ENCODE measurements around the gene TFF3. TPM values are rescaled to one million over a fixed set of nuclear protein-coding genes. Genes with fewer than 3 reads are reported as not detected.

TFF3 gene
- total RNA-seq, 2 experiments from 2014 or later: not detected

DNA sequence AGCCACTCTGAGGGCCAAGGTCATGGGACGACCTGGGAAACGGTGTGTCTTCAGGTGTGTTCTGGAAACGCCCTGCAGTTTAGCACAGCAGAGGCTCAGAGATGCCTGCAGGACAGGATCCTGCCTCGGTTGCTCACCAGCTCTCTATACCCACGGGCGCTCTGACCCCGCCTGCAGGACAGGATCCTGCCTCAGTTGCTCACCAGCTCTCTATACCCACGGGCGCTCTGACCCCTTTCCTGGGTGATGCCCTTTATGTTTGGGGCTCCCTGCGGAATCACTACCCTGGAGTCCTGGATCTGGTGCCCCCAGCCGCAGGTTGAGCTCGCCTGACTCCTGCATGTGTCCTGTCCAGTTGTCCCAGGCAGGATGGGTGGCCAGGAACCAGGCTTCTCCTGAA is 32.5 kb downstream of the TFF3 start:
- ATAC-seq: no peak
- Mint-ChIP-seq H3K4me3 (no peak overlapping the region), H3K9me3 (ENCODE audit: low read depth) (no peaks in the 10 kb centered on the region), H3K4me1 (peaks cover 14% of the 10 kb centered on the region), H3K27me3 (no peaks in the 10 kb centered on the region), H3K36me3 (no peaks in the 10 kb centered on the region), H3K27ac (no peak overlapping the region)
- CTCF ChIA-PET: no interaction called here
- no peak for DNase-seq

DNA sequence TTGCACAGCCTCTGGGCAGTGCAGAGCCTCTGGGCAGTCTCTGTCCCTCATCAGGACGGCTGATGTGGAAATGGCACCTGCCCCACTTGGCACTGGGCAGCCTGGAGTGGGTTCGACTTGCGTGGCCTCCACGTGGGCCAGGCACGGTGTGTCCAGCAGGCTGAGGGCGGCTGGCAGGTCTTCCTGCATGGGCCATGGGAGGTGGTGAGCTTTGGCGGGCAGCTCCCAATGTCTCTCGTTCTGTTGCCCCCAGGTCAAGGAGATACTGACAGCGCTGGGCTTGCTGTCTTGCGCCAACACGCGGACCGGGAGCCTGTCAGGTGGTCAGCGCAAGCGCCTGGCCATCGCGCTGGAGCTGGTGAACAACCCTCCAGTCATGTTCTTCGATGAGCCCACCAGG is 33.2 kb downstream of the TFF3 start:
- Mint-ChIP-seq H3K36me3 (no peaks in the 10 kb centered on the region), H3K9me3 (ENCODE audit: low read depth) (no peaks in the 10 kb centered on the region), H3K4me1 (peaks cover 12% of the 10 kb centered on the region), H3K27me3 (no peaks in the 10 kb centered on the region), H3K4me3 (no peak overlapping the region), H3K27ac (no peak overlapping the region)
- DNase-seq: no peak
- CTCF ChIA-PET: no interaction called here
- no peak for ATAC-seq

DNA sequence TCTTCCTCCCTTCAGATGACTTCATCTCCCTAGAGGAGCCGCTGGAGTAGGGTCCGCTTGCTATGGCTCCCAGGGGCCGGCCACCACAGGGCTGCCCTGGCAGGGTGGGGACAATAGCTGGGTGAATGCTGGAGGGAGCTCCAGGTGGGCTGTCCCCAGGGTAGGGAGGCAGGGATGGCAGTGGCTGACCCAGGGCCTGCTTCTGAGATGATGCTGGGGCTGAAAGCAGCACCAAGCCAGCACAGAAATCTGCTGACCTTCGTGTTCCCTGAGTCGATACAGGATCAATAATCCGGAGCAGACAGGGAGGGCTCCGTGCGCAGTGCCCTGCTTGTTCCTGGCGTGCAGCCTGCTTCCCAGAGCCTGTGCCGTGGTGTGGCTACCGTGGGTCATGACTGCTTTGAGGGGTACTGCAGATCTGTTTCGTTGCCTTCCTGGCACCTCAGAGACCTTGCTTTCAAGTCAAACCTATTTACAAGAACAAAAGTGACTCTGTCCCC is 34.0 kb downstream of the TFF3 start:
- Mint-ChIP-seq H3K9me3 (ENCODE audit: low read depth) (no peaks in the 10 kb centered on the region), H3K36me3 (no peaks in the 10 kb centered on the region), H3K27me3 (no peaks in the 10 kb centered on the region), H3K27ac (no peak overlapping the region), H3K4me3 (no peak overlapping the region), H3K4me1 (peaks cover 5% of the 10 kb centered on the region)
- DNase-seq (no peak), ATAC-seq (no peak)
- CTCF ChIA-PET: interaction anchor here (1.0 to 2.7 kb wide), 2 partner anchors 15 to 22 kb away, joined by 3 to 12 read pairs; no protein-coding TSS in a partner anchor

DNA sequence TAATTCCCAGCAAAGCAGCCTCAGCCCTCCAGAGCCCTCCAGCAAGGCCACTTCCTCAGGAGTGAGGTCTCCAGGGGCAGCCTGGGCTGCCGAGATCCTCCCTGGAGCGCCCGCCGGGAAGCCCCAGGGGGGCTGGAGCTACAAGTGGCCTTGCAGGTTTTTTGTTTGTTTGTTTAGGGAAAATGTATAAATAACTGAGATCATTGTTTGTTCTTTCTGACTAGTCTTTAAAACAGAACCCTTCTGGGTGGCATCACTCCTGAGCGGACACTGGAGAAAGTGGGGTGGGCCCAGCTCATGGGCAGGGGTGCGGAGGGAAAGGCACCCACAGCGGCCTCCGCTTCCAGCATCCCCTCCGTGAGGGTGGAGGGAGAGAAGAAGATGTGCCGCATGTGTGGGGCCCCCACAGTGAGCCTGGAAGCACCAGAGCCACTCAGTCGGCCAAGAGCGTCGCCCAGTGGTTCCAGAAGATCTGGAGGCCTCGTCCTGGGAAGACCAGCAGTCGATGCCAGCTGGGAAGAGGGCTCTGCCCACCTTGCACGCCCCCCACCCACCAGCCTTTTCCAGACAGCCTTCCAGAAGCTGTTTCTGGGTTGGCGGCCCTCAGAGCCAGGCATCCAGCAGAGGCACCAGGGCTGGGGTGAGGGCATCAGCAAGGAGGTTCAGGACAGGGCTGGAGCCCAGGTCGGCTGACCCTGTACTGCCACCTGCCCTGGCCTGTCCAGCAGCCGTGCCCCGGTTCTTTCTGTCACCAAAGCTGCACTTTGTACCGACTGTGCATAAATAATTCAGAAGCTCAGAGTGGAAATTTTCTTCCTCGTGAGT is 34.6 kb downstream of the TFF3 start:
- DNase-seq (no peak), ATAC-seq (no peak)
- Mint-ChIP-seq H3K27me3 (no peaks in the 10 kb centered on the region), H3K4me3 (no peak overlapping the region), H3K36me3 (no peaks in the 10 kb centered on the region), H3K27ac (no peak overlapping the region), H3K4me1 (no peaks in the 10 kb centered on the region), H3K9me3 (ENCODE audit: low read depth) (no peaks in the 10 kb centered on the region)
- CTCF ChIA-PET: interaction anchor here (1.0 to 2.7 kb wide), 3 partner anchors 15 to 135 kb away, joined by 3 to 12 read pairs (median 3); no protein-coding TSS in a partner anchor

DNA sequence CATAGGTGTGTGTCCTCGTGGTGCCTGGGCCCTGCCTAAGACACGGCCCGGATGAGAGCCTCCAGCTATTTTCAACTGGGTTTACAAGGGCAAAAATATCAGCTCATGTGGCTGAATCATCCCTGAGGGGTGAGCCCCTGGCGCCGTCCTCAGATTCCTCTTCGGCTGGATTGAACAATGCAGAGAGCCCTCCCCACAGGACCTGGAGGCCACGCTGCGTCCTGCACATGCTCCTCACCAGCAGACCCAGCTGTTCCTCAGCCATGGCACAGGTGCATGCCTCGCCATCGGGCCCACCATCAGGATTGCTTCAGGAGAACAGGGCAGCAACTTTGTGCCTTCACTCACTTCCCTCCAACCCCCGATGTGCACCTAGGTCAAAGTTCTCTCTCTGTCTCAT is 35.3 kb downstream of the TFF3 start:
- CTCF ChIA-PET: interaction anchor here (1.1 to 2.7 kb wide), 3 partner anchors 21 to 134 kb away, joined by 3 to 12 read pairs (median 3); no protein-coding TSS in a partner anchor

DNA sequence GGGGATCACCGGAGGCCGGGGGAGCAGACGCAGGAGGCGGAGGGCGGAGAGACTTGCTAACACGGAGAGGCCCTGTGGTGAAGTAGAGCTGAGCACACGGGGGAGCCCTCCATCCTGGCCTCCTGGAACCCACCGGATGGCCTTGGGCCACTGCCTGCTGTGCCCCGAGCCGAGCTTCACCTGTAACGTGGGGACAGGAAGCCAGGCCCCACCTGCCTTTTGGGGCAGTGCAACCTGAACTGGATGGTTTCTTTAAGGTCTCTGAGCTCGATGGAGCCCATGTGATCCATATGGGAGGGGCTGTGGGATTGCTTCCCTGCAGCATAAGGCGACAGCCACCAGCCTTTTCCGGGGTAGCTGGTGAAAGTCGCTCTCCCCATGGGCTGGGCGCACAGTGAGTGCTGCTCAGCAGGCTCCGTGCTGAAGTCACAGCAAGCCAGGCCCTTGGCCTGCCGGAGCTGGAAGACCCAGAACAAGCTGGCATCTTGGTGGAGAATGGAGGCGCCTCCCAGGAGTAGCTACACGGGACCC is 35.8 kb downstream of the TFF3 start:
- no peaks in the 10 kb centered on the region for H3K9me3 Mint-ChIP-seq (ENCODE audit: low read depth)
- no peak for DNase-seq

More for the DNA sequence above, 35.3 kb downstream of the TFF3 start:
- H3K4me1 Mint-ChIP-seq: no peaks in the 10 kb centered on the region
- H3K27me3 Mint-ChIP-seq: no peaks in the 10 kb centered on the region
- no peak overlapping the region for H3K4me3 Mint-ChIP-seq
- no peaks in the 10 kb centered on the region for H3K36me3 Mint-ChIP-seq
- H3K9me3 Mint-ChIP-seq (ENCODE audit: low read depth): no peaks in the 10 kb centered on the region
- DNase-seq: no peak
- ATAC-seq: no peak
- no peak overlapping the region for H3K27ac Mint-ChIP-seq

DNA sequence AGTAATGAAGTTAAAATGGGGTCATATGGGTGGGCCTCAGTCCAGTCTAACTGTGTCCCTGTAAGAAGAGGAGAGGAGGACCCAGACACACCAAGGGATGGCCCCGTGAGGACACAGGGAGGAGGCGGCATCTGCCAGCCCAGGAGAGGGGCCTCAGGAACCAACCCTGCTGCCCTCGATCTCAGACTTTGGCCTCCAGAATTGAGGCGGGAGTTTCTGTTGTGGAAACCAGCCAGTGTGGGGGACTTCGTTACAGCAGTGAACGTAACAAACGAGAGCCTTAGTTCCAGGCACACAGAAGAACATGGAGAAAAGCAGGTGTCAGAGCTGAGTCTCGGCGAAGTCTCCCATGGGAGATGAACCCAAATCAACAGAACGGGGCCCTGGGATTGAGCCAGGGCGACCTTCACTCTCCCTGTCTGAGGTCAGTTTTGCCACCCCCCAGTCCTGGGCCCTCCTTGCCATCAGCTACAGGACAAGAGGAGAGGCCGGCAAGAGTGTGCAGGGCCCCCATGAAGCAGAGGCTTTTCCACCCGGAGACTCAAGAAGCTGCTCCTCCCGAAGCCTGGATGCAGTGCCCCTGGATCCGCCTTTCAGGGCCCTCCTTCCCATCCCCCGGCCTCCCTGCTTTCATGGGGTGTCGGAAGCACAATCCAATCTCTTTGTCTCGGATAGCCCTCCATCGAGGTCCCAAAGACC is 36.6 kb downstream of the TFF3 start:
- no peak for ATAC-seq
- no peak for DNase-seq
- no peak overlapping the region for H3K27ac Mint-ChIP-seq
- no peak overlapping the region for H3K4me3 Mint-ChIP-seq
- no peaks in the 10 kb centered on the region for H3K36me3 Mint-ChIP-seq
- H3K27me3 Mint-ChIP-seq: no peaks in the 10 kb centered on the region
- H3K9me3 Mint-ChIP-seq (ENCODE audit: low read depth): no peaks in the 10 kb centered on the region
- H3K4me1 Mint-ChIP-seq: no peaks in the 10 kb centered on the region
- CTCF ChIA-PET: interaction anchor here (1.2 to 2.7 kb wide), 2 partner anchors 19 to 114 kb away, joined by 3 to 12 read pairs; no protein-coding TSS in a partner anchor

More for the DNA sequence above, 35.8 kb downstream of the TFF3 start:
- Mint-ChIP-seq H3K27me3 (no peaks in the 10 kb centered on the region), H3K4me1 (no peaks in the 10 kb centered on the region), H3K27ac (no peak overlapping the region), H3K4me3 (no peak overlapping the region), H3K36me3 (no peaks in the 10 kb centered on the region)
- no peak for ATAC-seq
- CTCF ChIA-PET: interaction anchor here (1.1 to 2.7 kb wide), 3 partner anchors 20 to 134 kb away, joined by 3 to 12 read pairs (median 3); no protein-coding TSS in a partner anchor

DNA sequence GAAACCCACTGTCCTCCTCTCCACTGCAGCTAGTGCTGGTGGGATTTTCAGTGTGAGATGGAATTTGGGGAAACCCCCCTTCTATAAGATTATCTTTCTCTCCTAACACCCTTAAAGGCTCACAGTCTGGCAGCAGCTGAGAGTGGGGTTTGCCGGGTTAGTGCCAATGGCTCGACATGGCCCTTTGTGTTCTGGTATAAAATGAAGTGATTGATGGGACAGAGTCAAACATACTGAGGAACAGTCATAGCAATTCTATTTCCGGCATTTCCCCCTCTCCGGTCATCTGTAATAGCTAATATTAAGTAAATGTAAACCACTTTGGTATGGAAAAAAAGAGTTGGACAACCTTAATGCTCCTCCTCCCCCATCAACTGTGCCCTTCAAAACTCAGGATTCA is 37.6 kb downstream of the TFF3 start:
- no peak for DNase-seq
- no peak overlapping the region for H3K4me3 Mint-ChIP-seq
- CTCF ChIA-PET: no interaction called here
- H3K27ac Mint-ChIP-seq: no peak overlapping the region
- H3K36me3 Mint-ChIP-seq: no peaks in the 10 kb centered on the region
- no peaks in the 10 kb centered on the region for H3K9me3 Mint-ChIP-seq (ENCODE audit: low read depth)
- no peaks in the 10 kb centered on the region for H3K4me1 Mint-ChIP-seq
- no peak for ATAC-seq
- no peaks in the 10 kb centered on the region for H3K27me3 Mint-ChIP-seq

DNA sequence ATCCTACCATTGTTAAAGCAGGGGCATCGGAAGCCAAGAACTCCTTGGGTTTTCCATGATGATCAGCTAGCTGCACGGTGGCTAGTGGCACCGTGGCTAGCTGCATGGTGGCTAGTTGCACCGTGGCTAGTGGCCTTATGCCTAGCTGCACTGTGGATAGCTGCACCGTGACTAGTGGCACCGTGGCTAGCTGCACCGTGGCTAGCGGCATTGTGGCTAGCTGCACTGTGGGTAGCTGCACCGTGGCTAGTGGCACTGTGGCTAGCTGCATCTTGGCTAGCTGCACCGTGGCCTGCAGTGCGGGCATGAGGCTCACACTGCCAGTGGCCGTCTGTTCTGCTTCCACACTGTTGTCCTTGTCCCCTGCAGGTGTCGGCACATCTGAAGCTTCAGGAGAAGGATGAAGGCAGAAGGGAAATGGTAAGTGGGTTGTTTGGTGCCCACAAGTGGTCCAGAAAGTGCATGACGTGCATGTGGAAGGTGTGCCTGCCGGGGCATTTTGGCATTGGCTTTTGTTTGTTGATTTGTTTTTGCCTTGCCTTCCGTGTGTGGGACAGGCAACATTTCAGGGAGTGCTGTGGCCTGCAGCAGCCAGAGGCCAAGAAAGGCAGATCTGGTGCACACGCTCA is 38.6 kb downstream of the TFF3 start:
- no peak for ATAC-seq
- H3K4me3 Mint-ChIP-seq: no peak overlapping the region

DNA sequence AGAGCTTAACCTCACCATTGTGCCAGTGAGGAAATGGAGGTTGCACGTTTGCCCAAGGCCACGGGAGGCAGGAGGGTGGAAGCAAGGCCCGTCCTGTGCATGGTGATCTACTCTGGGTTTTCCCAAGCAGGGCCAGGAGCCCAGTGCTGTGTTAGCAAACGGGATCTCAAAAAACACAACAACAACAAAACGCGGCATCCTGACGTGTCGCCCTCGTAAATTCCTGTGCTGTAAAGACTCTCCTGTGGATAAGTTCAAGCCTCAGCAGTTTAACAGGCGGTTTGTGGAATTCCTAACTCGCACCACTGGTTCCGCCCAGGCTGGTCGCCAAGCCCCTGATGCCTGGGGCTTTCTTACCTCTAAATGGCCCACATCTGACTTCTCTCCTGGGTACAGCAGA is 39.1 kb downstream of the TFF3 start:
- Mint-ChIP-seq H3K9me3 (ENCODE audit: low read depth) (no peaks in the 10 kb centered on the region), H3K4me3 (no peak overlapping the region), H3K27me3 (no peaks in the 10 kb centered on the region), H3K4me1 (no peaks in the 10 kb centered on the region), H3K36me3 (no peaks in the 10 kb centered on the region), H3K27ac (no peak overlapping the region)
- no peak for DNase-seq
- CTCF ChIA-PET: no interaction called here
- ATAC-seq: no peak

More for the DNA sequence above, 38.6 kb downstream of the TFF3 start:
- H3K27me3 Mint-ChIP-seq: no peaks in the 10 kb centered on the region
- no peaks in the 10 kb centered on the region for H3K4me1 Mint-ChIP-seq
- no peak overlapping the region for H3K27ac Mint-ChIP-seq
- DNase-seq: no peak
- H3K9me3 Mint-ChIP-seq (ENCODE audit: low read depth): no peaks in the 10 kb centered on the region
- CTCF ChIA-PET: no interaction called here
- no peaks in the 10 kb centered on the region for H3K36me3 Mint-ChIP-seq

DNA sequence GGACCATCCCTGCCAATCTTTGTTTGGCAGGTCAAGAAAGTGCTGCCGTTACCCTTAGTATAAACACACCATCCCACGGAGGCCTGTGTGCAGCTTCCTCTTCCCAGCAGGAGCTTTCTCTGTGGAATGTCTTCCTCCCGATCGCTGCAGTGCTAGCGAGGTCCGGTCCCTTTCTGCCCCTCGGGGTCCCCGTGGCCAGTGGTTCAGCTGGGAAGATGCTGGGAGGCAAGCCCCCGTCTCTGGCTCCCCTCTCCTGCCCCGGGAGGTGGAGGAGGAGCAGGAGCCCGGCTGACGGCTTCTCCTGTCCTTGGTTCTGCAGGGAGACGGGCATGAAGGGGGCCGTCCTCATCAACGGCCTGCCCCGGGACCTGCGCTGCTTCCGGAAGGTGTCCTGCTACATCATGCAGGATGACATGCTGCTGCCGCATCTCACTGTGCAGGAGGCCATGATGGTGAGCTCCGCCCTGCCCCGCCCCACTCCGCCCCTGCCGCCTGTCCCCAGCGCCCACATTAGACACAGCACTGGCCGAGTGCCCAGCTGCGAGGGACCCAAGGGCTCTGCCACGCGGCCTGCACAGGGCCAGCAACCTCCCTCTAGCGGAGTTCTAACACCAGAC is 42.1 kb downstream of the TFF3 start:
- no peaks in the 10 kb centered on the region for H3K27me3 Mint-ChIP-seq
- H3K36me3 Mint-ChIP-seq: no peaks in the 10 kb centered on the region
- H3K27ac Mint-ChIP-seq: no peak overlapping the region
- CTCF ChIA-PET: interaction anchor here (0.8 to 2.0 kb wide), 4 partner anchors 14 to 144 kb away, joined by 3 to 8 read pairs (median 3); no protein-coding TSS in a partner anchor
- H3K9me3 Mint-ChIP-seq (ENCODE audit: low read depth): no peaks in the 10 kb centered on the region
- ATAC-seq (no peak), DNase-seq (no peak)
- H3K4me3 Mint-ChIP-seq: no peak overlapping the region
- H3K4me1 Mint-ChIP-seq: peaks cover 15% of the 10 kb centered on the region

DNA sequence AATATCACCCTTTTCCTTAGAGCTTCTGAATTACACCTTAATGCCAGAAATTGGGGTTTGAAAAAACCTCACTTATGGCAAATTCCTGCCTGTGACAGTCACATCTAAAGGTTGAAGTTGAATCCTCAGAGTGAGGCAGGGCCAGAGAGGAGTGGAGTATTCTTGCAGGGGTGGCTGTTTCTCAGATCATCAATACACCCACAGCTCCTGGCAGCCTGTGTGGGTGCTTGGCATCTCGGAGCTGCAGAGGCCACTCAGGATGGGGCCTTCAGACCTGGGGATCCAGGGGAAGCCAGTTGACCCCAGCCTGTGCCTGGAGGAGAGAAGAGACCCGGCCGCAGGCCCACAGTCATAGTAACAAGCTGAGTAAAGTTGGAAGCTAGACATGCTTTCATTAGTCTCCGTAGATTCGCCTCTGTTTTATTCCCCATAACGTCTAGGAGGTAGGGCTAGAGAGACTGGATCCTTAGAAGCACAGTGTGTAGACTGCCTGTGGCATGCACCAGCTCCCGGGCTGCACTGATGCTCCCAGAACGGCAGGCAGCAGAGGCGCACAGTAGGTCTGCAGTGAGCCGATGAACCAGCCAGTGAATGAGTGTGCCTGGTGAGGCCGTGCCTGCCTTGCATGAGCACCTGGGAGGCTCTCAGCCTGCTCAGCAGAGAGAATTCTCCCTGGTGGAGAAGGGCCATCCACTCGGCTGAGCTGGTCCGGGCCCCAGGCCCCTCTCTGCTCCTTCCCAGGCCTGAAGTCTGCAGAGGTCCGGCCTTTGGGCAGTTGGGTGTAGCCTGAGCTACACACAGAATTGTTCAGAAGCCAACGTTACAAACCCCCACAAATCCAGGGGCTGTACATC is 42.9 kb downstream of the TFF3 start:
- no peak overlapping the region for H3K27ac Mint-ChIP-seq
- H3K9me3 Mint-ChIP-seq (ENCODE audit: low read depth): no peaks in the 10 kb centered on the region
- peaks cover 19% of the 10 kb centered on the region for H3K4me1 Mint-ChIP-seq
- ATAC-seq: no peak
- no peaks in the 10 kb centered on the region for H3K27me3 Mint-ChIP-seq
- no peak for DNase-seq
- CTCF ChIA-PET: interaction anchor here (0.8 to 1.7 kb wide), 6 partner anchors 14 to 143 kb away, joined by 3 to 8 read pairs (median 3); no protein-coding TSS in a partner anchor
- H3K4me3 Mint-ChIP-seq: no peak overlapping the region
- no peaks in the 10 kb centered on the region for H3K36me3 Mint-ChIP-seq
